HepG2 (cell line): ENCODE measurements around the gene ZBTB7C. TPM values are rescaled to one million over a fixed set of nuclear protein-coding genes. Genes with fewer than 3 reads are reported as not detected.

Source experiments
- CHD2 ChIP-seq: IDR thresholded peaks from 2 replicates; pipeline ENCODE4 v1.6.1; 2011; ENCODE audit warnings: low read depth, low read length, improper control_type of control experiment
- DBP ChIP-seq: sonication (generic); formaldehyde crosslinking; IDR thresholded peaks from 2 replicates; pipeline ENCODE4 v1.4.0; 2020; ENCODE audit warnings: missing genetic modification reagents; ENCODE audit errors: not compliant biosample characterization
- DPF2 ChIP-seq: sonication (generic); formaldehyde crosslinking; IDR thresholded peaks from 2 replicates; pipeline ENCODE4 v1.4.0; 2020; ENCODE audit warnings: mild to moderate bottlenecking, low read depth, missing genetic modification reagents, borderline replicate concordance
- DRAP1 ChIP-seq: IDR thresholded peaks from 2 replicates; pipeline ENCODE4 v1.6.1; 2016; ENCODE audit warnings: missing genetic modification reagents, missing compliant biosample characterization
- GABPB1 ChIP-seq: IDR thresholded peaks from 2 replicates; pipeline ENCODE4 v1.6.1; 2016; ENCODE audit warnings: mild to moderate bottlenecking, missing genetic modification reagents, moderate library complexity, missing compliant biosample characterization
- HHEX ChIP-seq: IDR thresholded peaks from 2 replicates; pipeline ENCODE4 v1.6.1; 2016; ENCODE audit warnings: control low read depth
- ISX ChIP-seq: sonication (generic); formaldehyde crosslinking; conservative IDR thresholded peaks from 2 replicates; pipeline ENCODE4 v1.5.0; 2020; ENCODE audit warnings: missing genetic modification reagents
- KDM5B ChIP-seq: sonication (generic); formaldehyde crosslinking; IDR thresholded peaks from 2 replicates; pipeline ENCODE4 v1.4.0; 2020; ENCODE audit warnings: missing genetic modification reagents, mild to moderate bottlenecking, borderline replicate concordance
- NFAT5 ChIP-seq: sonication (generic); formaldehyde crosslinking; IDR thresholded peaks from 2 replicates; pipeline ENCODE4 v1.4.0; 2020; ENCODE audit warnings: missing genetic modification reagents
- SAP130 ChIP-seq: IDR thresholded peaks from 2 replicates; pipeline ENCODE4 v1.6.1; 2016; ENCODE audit warnings: low read depth
- SP5 ChIP-seq: IDR thresholded peaks from 2 replicates; pipeline ENCODE4 v1.6.1; 2016; ENCODE audit warnings: low read depth, borderline replicate concordance
- TFDP2 ChIP-seq: sonication (generic); formaldehyde crosslinking; IDR thresholded peaks from 2 replicates; pipeline ENCODE4 v1.4.0; 2020; ENCODE audit warnings: missing genetic modification reagents
- ZBTB37 ChIP-seq: sonication (generic); formaldehyde crosslinking; IDR thresholded peaks from 2 replicates; pipeline ENCODE4 v1.4.0; 2020; ENCODE audit warnings: mild to moderate bottlenecking, missing genetic modification reagents
- ZFP36L1 ChIP-seq: sonication (generic); formaldehyde crosslinking; IDR thresholded peaks from 2 replicates; pipeline ENCODE4 v1.8.0; 2022; ENCODE audit warnings: mild to moderate bottlenecking, missing genetic modification reagents, moderate library complexity
- ZNF556 ChIP-seq: sonication (generic); formaldehyde crosslinking; IDR thresholded peaks from 2 replicates; pipeline ENCODE4 v1.4.0; 2020; ENCODE audit warnings: mild to moderate bottlenecking, missing genetic modification reagents, borderline replicate concordance
- polyA plus RNA-seq, 8 experiments: library from polyadenylated mRNA; depleted of rRNA in 3 of 8; stranded (reverse) in 7 of 8; unstranded in 1 of 8; fragments of >200 nt; fragmentation: Illumina TruSeq in 4 of 8; extraction: Trizol in 4 of 8; gene quantifications; 2 replicates each; pipeline versions ENCODE4 v1.2.1 to v1.2.3, GENCODE V29; 2011 to 2016; ENCODE audit warnings: low read depth in 4 of 8, missing spikeins in 1 of 8, mixed read lengths in 1 of 8; ENCODE audit not compliant: insufficient read depth in 1 of 8
- total RNA-seq, 5 experiments: library from RNA; depleted of rRNA; stranded (reverse); fragments of >200 nt; fragmentation: Illumina TruSeq; extraction: Trizol; gene quantifications; 2 replicates each; pipeline ENCODE4 v1.2.3, GENCODE V29; 2016; ENCODE audit warnings: low read depth in 1 of 5

The ZBTB7C gene
- total and polyA plus RNA-seq, 2 of the 13 experiments (the other 11 are each of a cell fraction or from before 2014, with no cell fraction given) = 0.01 to 0.04 TPM

GRCh38 chr18:48410095-48410920 is 1.1 kb upstream of the ZBTB7C start (continued):
- TF ChIP-seq ZBTB37 (CRISPR knock-in tag) (no peak), GABPB1 (CRISPR knock-in tag) (peak; percentile 59; the same call in 1 of the 2 replicates), TFDP2 (CRISPR knock-in tag) (peak; percentile 54; the same call in 1 of the 2 replicates), CHD2 (no peak), ZNF556 (no peak), SAP130 (CRISPR knock-in tag) (peak; percentile 30; the same call in 1 of the 2 replicates), NFAT5 (no peak), DBP (CRISPR knock-in tag) (no peak), DRAP1 (CRISPR knock-in tag) (no peak), KDM5B (CRISPR knock-in tag) (0 out of 2 replicates have a peak, but pooled peaks have one; percentile 25), DPF2 (CRISPR knock-in tag) (no peak), ZFP36L1 (no peak), SP5 (CRISPR knock-in tag) (no peak; the same call in 1 of the 2 replicates), ISX (CRISPR knock-in tag) (no peak), HHEX (CRISPR knock-in tag) (no peak)
